Measurements from ENCODE around the gene DHX34. TPM values are rescaled to one million over a fixed set of nuclear protein-coding genes. Genes with fewer than 3 reads are reported as not detected.
"Not testable (repeated sequence)": the region's sequence is repeated elsewhere in the genome, so short reads cannot be mapped to it uniquely, and the experiment has no call there.

DHX34 gene
- total and polyA plus RNA-seq, 9 of the 15 experiments (the other 6 are each of a cell fraction or from before 2014, with no cell fraction given) = 0.36 to 42.0 (median 15.0) TPM

DNA sequence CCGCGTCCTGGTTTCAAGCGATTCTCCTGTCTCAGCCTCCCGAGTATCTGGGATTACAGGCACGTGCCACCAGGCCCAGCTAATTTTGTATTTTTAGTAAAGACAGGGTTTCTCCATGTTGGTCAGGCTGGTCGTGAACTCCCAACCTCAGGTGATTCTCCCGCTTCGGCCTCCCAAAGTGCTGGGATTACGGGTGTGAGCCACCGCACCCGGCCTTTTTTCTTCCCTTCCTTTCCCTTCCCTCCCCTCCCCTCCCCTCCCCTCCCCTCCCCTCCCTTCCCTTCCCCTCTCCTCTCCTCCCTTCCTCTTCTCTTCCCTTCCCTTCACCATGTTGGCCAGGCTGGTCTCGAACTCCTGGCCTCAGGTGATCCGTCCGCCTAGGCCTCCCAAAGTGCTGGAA, 48.2 kb upstream of the DHX34 start:
- H4K20me1 ChIP-seq (replicated peaks; ENCODE audit: control insufficient read depth, insufficient read depth, low read length); H3K4me2 ChIP-seq (ENCODE audit: insufficient read depth, low read length); FAIRE-seq; H3K4me1 ChIP-seq (replicated peaks in 1 of 2; ENCODE audit: control insufficient read depth in 2 of 2, insufficient read depth in 2 of 2, low read length in 2 of 2); H3K9me3 ChIP-seq (replicated peaks; ENCODE audit: control insufficient read depth, insufficient read depth, low read depth, low read length); intact Hi-C loops (cut with micrococcal nuclease); BruUV-seq (replicated peaks); in situ Hi-C loops (cut with MboI); H3K27ac ChIP-seq (ENCODE audit: extremely low read depth, low read depth, low read length); POLR2A ChIA-PET; H3K4me3 ChIP-seq; ATAC-seq; H3K9ac ChIP-seq (ENCODE audit: insufficient read depth in 1 of 2, low read depth in 2 of 2, low read length in 2 of 2); H3K79me2 ChIP-seq (ENCODE audit: control insufficient read depth, insufficient read depth, low read length); DNase-seq (ENCODE audit: extremely low read depth in 1 of 4, low spot score in 3 of 4); H3K9me1 ChIP-seq (ENCODE audit: control insufficient read depth, insufficient read depth, low read length); H2AFZ ChIP-seq (ENCODE audit: low read depth, low read length); H3K27me3 ChIP-seq (ENCODE audit: control insufficient read depth in 2 of 2, insufficient read depth in 2 of 2, low read length in 2 of 2); CTCF ChIA-PET (ENCODE audit: low intra/inter-chr PET ratio); H3K36me3 ChIP-seq (ENCODE audit: control insufficient read depth, insufficient read depth, low read length): not testable (repeated sequence)
- 40% methylated on average over 3 of the region's 14 CpGs for WGBS (ENCODE audit: insufficient coverage, low coverage, missing lambda C conversion rate)
- peak; percentile 79 for TF ChIP-seq PCBP1 (IDR thresholded peaks at IDR 0.05; ENCODE audit: low read depth, low read length, poor library complexity, severe bottlenecking)

DNA sequence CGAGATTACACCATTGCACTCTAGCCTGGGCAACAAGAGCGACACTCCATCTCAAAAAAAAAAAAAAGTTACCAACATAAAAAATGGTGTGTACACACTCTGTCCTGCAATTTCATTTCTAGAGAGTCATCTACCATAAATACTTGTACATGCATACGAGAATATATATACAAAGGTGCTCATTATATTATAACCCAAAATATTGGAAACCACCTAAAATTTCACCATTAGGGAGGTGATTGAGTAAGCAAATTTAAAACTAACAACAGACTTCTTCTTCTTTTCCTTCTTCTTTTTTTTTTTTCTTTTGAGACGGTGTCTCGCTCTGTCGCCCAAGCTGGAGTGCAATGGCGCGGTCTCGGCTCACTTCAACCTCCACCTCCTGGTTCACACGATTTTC, 46.9 kb upstream of the DHX34 start:
- H3K4me2 ChIP-seq (ENCODE audit: insufficient read depth, low read length) = no peak overlapping the region
- ChIA-PET POLR2A (no interaction called here), CTCF (ENCODE audit: low intra/inter-chr PET ratio) (no interaction called here)
- no peak for DNase-seq (ENCODE audit: extremely low read depth in 1 of 4, low spot score in 3 of 4)
- no peaks in the 10 kb centered on the region for H3K9me3 ChIP-seq (replicated peaks; ENCODE audit: control insufficient read depth, insufficient read depth, low read depth, low read length)
- H3K4me1 ChIP-seq (replicated peaks in 1 of 2; ENCODE audit: control insufficient read depth in 2 of 2, insufficient read depth in 2 of 2, low read length in 2 of 2) = peaks cover 2 to 7% of the 10 kb centered on the region in 2 experiments; a peak in 4 of 5 replicates
- H3K79me2 ChIP-seq (ENCODE audit: control insufficient read depth, insufficient read depth, low read length) = no peaks in the 10 kb centered on the region
- 75% methylated on average over 4 of the region's 10 CpGs for WGBS (ENCODE audit: insufficient coverage, low coverage, missing lambda C conversion rate)
- H3K9me1 ChIP-seq (ENCODE audit: control insufficient read depth, insufficient read depth, low read length) = no peaks in the 10 kb centered on the region
- TF ChIP-seq PHB2 (IDR thresholded peaks at IDR 0.05; ENCODE audit: low read depth) = no peak
- no peak for TF ChIP-seq SIN3A (IDR thresholded peaks at IDR 0.05; ENCODE audit: borderline replicate concordance in 2 of 2, control insufficient read depth in 1 of 2, low read depth in 2 of 2, low read length in 2 of 2)
- no TSS peak for BruUV-seq (replicated peaks)
- no peak overlapping the region for H2AFZ ChIP-seq (ENCODE audit: low read depth, low read length)
- intact Hi-C loops (cut with micrococcal nuclease) = no loop called here
- no peak overlapping the region for H3K4me3 ChIP-seq
- H4K20me1 ChIP-seq (replicated peaks; ENCODE audit: control insufficient read depth, insufficient read depth, low read length) = no peaks in the 10 kb centered on the region
- H3K27ac ChIP-seq (ENCODE audit: extremely low read depth, low read depth, low read length) = no peak overlapping the region
- no peak overlapping the region for H3K9ac ChIP-seq (ENCODE audit: insufficient read depth in 1 of 2, low read depth in 2 of 2, low read length in 2 of 2)
- no peaks in the 10 kb centered on the region for H3K36me3 ChIP-seq (ENCODE audit: control insufficient read depth, insufficient read depth, low read length)
- H3K27me3 ChIP-seq (ENCODE audit: control insufficient read depth in 2 of 2, insufficient read depth in 2 of 2, low read length in 2 of 2) = no peaks in the 10 kb centered on the region
- no peak for FAIRE-seq
- ATAC-seq = no peak
- in situ Hi-C loops (cut with MboI) = no loop called here
